Fibroblast of pulmonary artery (primary cell): ENCODE measurements around the gene FAM187B.

Experiments used
- DNase-seq: peaks from one replicate; pipeline ENCODE4 v3.0.0-alpha.2; 2010; ENCODE audit warnings: low read depth
- H3K4me3 ChIP-seq: replicated peaks from 2 replicates; pipeline ENCODE4 v1.5.1; 2011; ENCODE audit warnings: low read depth, mild to moderate bottlenecking, control low read depth, low read length, moderate library complexity
- CTCF ChIP-seq: IDR thresholded peaks from 2 replicates; pipeline ENCODE4 v1.5.1; 2011; ENCODE audit warnings: mild to moderate bottlenecking, control low read depth, low read length, inconsistent platforms; ENCODE audit errors: missing control alignments

Gene FAM187B

GRCh38 chr19:35177377-35178274 is 50.9 kb downstream of the FAM187B start:
- TF ChIP-seq CTCF: no peak
- no peak for DNase-seq
- no peak overlapping the region for H3K4me3 ChIP-seq

GRCh38 chr19:35176181-35176570 is 52.4 kb downstream of the FAM187B start:
- no peak for TF ChIP-seq CTCF
- no peak for DNase-seq
- no peak overlapping the region for H3K4me3 ChIP-seq
